K562 (cell line): ENCODE measurements around the gene CDS2. TPM values are rescaled to one million over a fixed set of nuclear protein-coding genes. Genes with fewer than 3 reads are reported as not detected.

Source experiments
- ADNP ChIP-seq: fragments of 200-800 bp; sonication (Bioruptor generic); IDR thresholded peaks from 2 replicates; pipeline ENCODE4 v1.6.1; 2016; ENCODE audit warnings: missing genetic modification characterization, missing compliant biosample characterization
- CHCHD3 ChIP-seq: fragments of 250-450 bp; sonication (Bioruptor Pico); IDR thresholded peaks from 2 replicates; pipeline ENCODE4 v2.1.2; 2022; ENCODE audit warnings: mild to moderate bottlenecking
- CHD2 ChIP-seq: IDR thresholded peaks from 2 replicates; pipeline ENCODE4 v1.6.1; 2011; ENCODE audit warnings: low read depth, low read length
- HDAC6 ChIP-seq: IDR thresholded peaks from 2 replicates; pipeline ENCODE4 v1.6.1; 2012; ENCODE audit warnings: low read depth, mild to moderate bottlenecking, control low read depth, inconsistent platforms, low read length, moderate library complexity
- HSF4 ChIP-seq: fragments of 250-450 bp; sonication (Bioruptor Pico); IDR thresholded peaks from 2 replicates; pipeline ENCODE4 v2.1.2; 2022; ENCODE audit warnings: mild to moderate bottlenecking, moderate library complexity, borderline replicate concordance
- IRF1 ChIP-seq: sonication (generic); formaldehyde crosslinking; IDR thresholded peaks from 2 replicates; pipeline ENCODE4 v1.8.0; 2022; ENCODE audit warnings: missing genetic modification reagents, mild to moderate bottlenecking, borderline replicate concordance
- LCOR ChIP-seq: sonication (generic); formaldehyde crosslinking; IDR thresholded peaks from 2 replicates; pipeline ENCODE4 v1.8.0; 2022; ENCODE audit warnings: mild to moderate bottlenecking, missing genetic modification reagents
- NFE2L1 ChIP-seq: fragments of 450-650 bp; IDR thresholded peaks from 2 replicates; pipeline ENCODE4 v1.6.1; 2016; ENCODE audit warnings: missing genetic modification characterization, low read depth, mild to moderate bottlenecking, missing compliant biosample characterization, moderate library complexity, borderline replicate concordance
- PURB ChIP-seq: sonication (generic); formaldehyde crosslinking; IDR thresholded peaks from 2 replicates; pipeline ENCODE4 v1.9.0; 2021; ENCODE audit warnings: low read depth, mild to moderate bottlenecking, missing genetic modification reagents
- SNRNP70 ChIP-seq: fragments of 200-400 bp; formaldehyde crosslinking; optimal IDR thresholded peaks from 2 replicates; pipeline ENCODE3; 2017; ENCODE audit warnings: low read depth, low read length
- SPI1 ChIP-seq: IDR thresholded peaks from 2 replicates; pipeline ENCODE4 v1.6.1; 2011; ENCODE audit warnings: low read depth, low read length, control low read depth, borderline replicate concordance
- ZFX ChIP-seq: sonication (generic); formaldehyde crosslinking; IDR thresholded peaks from 2 replicates; pipeline ENCODE4 v1.8.0; 2022; ENCODE audit warnings: mild to moderate bottlenecking, missing genetic modification reagents, moderate library complexity
- ZNF134 ChIP-seq: fragments of 250-450 bp; sonication (Bioruptor Pico); conservative IDR thresholded peaks from 2 replicates; pipeline ENCODE4 v1.4.0; 2020
- ZNF140 ChIP-seq: fragments of 250-450 bp; sonication (Bioruptor Pico); IDR thresholded peaks from 2 replicates; pipeline ENCODE4 v1.8.0; 2021; ENCODE audit warnings: moderate library complexity, mild to moderate bottlenecking, inconsistent platforms
- ZNF592 ChIP-seq: fragments of 450-650 bp; IDR thresholded peaks from 2 replicates; pipeline ENCODE4 v1.6.1; 2017; ENCODE audit warnings: antibody characterized with exemption, mild to moderate bottlenecking
- ZNF780A ChIP-seq: fragments of 250-450 bp; sonication (Bioruptor Pico); IDR thresholded peaks from 2 replicates; pipeline ENCODE4 v1.5.0; 2021; ENCODE audit warnings: mild to moderate bottlenecking
- polyA plus RNA-seq, 8 experiments: library from polyadenylated mRNA; depleted of rRNA in 4 of 8; stranded (reverse) in 5 of 8; unstranded in 3 of 8; fragments of >200 nt; fragmentation: Nextera tagmentation in 2 of 8; fragmentation: Illumina TruSeq in 1 of 8; extraction: Ambion mirVana in 2 of 8; extraction: Trizol in 1 of 8; gene quantifications; 2 replicates each; pipeline versions ENCODE4 v1.2.1 to v1.2.3, GENCODE V29; 2011 to 2014; ENCODE audit warnings: inconsistent platforms in 1 of 8, missing spikeins in 1 of 8
- total RNA-seq, 7 experiments: library from RNA; depleted of rRNA in 6 of 7; stranded (reverse); fragments of >200 nt in 6 of 7; fragmentation: Illumina TruSeq in 2 of 7; extraction: Trizol in 2 of 7; gene quantifications; 2 replicates each; pipeline versions ENCODE4 v1.2.1 to v1.2.3, GENCODE V29; 2011 to 2021; ENCODE audit warnings: low replicate concordance in 1 of 7
- TF ChIP-seq, protein P1 (sequence below): sonication (generic); formaldehyde crosslinking; IDR thresholded peaks from 2 replicates; pipeline ENCODE4 v1.8.0; 2023; ENCODE audit warnings: missing genetic modification reagents, mild to moderate bottlenecking, borderline replicate concordance

CDS2 gene
- total and polyA plus RNA-seq, 9 of the 15 experiments (the other 6 are each of a cell fraction or from before 2014, with no cell fraction given): 6.4 to 46.4 (median 12.2) TPM

DNA sequence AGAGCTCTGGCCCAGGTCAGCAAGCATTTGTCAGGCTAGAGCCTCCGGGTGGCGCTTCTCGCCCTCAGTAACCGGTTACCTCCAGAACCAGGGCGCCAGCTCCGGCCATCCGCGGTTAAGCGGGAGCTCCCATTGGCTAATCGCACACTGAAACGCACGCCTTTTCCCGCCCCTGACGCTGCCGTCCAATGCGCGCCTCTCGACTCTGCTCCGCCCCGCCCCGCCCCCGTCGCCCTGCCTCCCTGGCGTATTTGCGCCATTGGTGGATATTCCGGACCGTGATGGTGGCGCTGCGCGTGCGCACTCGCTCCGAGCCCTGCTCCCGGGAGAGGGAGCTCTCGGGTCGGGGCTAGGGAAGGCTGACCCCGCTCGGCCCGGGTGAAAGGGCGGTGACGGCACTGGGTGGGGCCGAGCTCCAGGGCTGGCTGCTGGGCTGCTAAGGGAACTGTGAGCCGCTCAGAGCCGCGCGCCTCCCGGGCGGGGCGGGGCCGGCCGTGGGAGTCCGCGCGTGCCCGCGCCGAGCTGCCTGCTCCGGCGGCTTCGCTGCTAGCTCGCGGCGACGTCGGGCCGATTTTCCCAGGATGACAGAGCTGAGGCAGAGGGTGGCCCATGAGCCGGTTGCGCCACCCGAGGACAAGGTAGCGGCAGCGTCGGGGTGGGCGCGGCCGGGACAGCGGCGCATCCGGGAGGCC lies at the start of gene CDS2 (continued):
- TF ChIP-seq SNRNP70 (no peak), IRF1 (CRISPR knock-in tag) (no peak), ZNF140 (CRISPR knock-in tag) (no peak), LCOR (CRISPR knock-in tag) (0 out of 2 replicates have a peak, but pooled peaks have one; percentile 55), CHCHD3 (CRISPR knock-in tag) (no peak), HDAC6 (no peak), ADNP (no peak), ZFX (no peak), HSF4 (CRISPR knock-in tag) (no peak), ZNF134 (CRISPR knock-in tag) (no peak), PURB (CRISPR knock-in tag) (no peak), SPI1 (no peak), NFE2L1 (tag) (no peak), ZNF592 (no peak), ZNF780A (CRISPR knock-in tag) (no peak), CHD2 (no peak)
- TF ChIP-seq, protein P1, sequence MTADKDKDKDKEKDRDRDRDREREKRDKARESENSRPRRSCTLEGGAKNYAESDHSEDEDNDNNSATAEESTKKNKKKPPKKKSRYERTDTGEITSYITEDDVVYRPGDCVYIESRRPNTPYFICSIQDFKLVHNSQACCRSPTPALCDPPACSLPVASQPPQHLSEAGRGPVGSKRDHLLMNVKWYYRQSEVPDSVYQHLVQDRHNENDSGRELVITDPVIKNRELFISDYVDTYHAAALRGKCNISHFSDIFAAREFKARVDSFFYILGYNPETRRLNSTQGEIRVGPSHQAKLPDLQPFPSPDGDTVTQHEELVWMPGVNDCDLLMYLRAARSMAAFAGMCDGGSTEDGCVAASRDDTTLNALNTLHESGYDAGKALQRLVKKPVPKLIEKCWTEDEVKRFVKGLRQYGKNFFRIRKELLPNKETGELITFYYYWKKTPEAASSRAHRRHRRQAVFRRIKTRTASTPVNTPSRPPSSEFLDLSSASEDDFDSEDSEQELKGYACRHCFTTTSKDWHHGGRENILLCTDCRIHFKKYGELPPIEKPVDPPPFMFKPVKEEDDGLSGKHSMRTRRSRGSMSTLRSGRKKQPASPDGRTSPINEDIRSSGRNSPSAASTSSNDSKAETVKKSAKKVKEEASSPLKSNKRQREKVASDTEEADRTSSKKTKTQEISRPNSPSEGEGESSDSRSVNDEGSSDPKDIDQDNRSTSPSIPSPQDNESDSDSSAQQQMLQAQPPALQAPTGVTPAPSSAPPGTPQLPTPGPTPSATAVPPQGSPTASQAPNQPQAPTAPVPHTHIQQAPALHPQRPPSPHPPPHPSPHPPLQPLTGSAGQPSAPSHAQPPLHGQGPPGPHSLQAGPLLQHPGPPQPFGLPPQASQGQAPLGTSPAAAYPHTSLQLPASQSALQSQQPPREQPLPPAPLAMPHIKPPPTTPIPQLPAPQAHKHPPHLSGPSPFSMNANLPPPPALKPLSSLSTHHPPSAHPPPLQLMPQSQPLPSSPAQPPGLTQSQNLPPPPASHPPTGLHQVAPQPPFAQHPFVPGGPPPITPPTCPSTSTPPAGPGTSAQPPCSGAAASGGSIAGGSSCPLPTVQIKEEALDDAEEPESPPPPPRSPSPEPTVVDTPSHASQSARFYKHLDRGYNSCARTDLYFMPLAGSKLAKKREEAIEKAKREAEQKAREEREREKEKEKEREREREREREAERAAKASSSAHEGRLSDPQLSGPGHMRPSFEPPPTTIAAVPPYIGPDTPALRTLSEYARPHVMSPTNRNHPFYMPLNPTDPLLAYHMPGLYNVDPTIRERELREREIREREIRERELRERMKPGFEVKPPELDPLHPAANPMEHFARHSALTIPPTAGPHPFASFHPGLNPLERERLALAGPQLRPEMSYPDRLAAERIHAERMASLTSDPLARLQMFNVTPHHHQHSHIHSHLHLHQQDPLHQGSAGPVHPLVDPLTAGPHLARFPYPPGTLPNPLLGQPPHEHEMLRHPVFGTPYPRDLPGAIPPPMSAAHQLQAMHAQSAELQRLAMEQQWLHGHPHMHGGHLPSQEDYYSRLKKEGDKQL: no peak
